ENCODE data around the gene KCNK16. TPM values are rescaled to one million over a fixed set of nuclear protein-coding genes. Genes with fewer than 3 reads are reported as not detected.

KCNK16 gene
- total RNA-seq, 1 experiment from 2014 or later = not detected

DNA sequence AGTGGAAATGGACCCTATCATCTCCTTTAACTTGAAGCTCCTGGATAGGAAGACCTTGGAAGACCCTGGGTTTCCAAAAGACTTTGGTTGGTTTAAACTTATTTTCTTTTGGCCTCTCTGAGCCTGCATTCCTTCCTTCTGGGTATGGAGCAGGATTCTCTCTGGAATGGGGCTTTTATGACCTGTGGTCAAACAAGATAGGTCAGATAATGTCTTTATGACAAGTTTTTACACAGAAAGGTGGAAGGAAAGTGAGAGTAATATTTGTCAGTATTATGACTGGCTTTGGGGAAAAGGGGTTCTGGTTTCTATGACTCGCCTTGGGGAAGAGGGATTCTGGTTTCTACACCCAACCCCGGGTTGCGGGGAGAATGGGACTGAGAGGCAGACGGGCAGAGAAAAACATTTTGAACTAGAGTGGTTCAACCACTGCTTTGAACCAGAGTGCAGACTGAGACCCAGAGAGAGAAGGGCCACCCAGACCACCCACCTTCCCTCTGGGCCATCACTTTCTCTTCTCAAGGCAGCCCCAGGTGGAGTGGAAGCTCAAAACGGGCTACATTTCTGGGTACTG, 55.6 kb downstream of the KCNK16 start:
- DNase-seq = peak in 1 of 2 experiments; percentile 46
- no peaks in the 10 kb centered on the region for H3K79me2 ChIP-seq (ENCODE audit: low read depth)
- BruUV-seq (replicated peaks) = no TSS peak
- no peak overlapping the region for H3K27ac ChIP-seq
- H3F3A ChIP-seq (ENCODE audit: insufficient read depth, low read depth) = peaks cover 23% of the 10 kb centered on the region; the same call in 1 of the 2 replicates
- peak overlapping the region; percentile 12; the same call in 1 of the 2 replicates for H3K4me2 ChIP-seq
- no peak overlapping the region for H3K4me3 ChIP-seq
- intact Hi-C loops (cut with micrococcal nuclease; ENCODE audit: unreplicated experiment) = loop anchor here (5.0 kb wide), 1 partner anchor 40 kb away; the partner anchor contains the start of gene KCNK5
- H3K4me1 ChIP-seq (replicated peaks; ENCODE audit: insufficient read depth) = peaks cover 59% of the 10 kb centered on the region
- no peaks in the 10 kb centered on the region for H3K9me3 ChIP-seq (ENCODE audit: insufficient read depth, low read depth)
- POLR2A ChIA-PET (ENCODE audit: unreplicated experiment) = no interaction called here
- TF ChIP-seq CTCF (conservative IDR thresholded peaks at IDR 0.05) = no peak
- TF ChIP-seq EZH2 (IDR thresholded peaks at IDR 0.05; ENCODE audit: low read depth) = no peak
- H2AFZ ChIP-seq = no peak overlapping the region
- CTCF ChIA-PET = no interaction called here
- H4K20me1 ChIP-seq (ENCODE audit: insufficient read depth) = no peaks in the 10 kb centered on the region
- H3K36me3 ChIP-seq (ENCODE audit: low read depth) = no peaks in the 10 kb centered on the region
- no peaks in the 10 kb centered on the region for H3K27me3 ChIP-seq (ENCODE audit: insufficient read depth, low read depth)
- H3K9me2 ChIP-seq (ENCODE audit: insufficient read depth) = no peaks in the 10 kb centered on the region

- Histone ChIP-seq H3K4me1 (replicated peaks; ENCODE audit: insufficient read depth) (peaks cover 59% of the 10 kb centered on the region), H3K4me2 (peak overlapping the region; percentile 12; the same call in 1 of the 2 replicates), H3K27ac (no peak overlapping the region), H2AFZ (no peak overlapping the region), H3K79me2 (ENCODE audit: low read depth) (no peaks in the 10 kb centered on the region), H3F3A (ENCODE audit: insufficient read depth, low read depth) (peaks cover 23% of the 10 kb centered on the region; the same call in 1 of the 2 replicates), H3K9me3 (ENCODE audit: insufficient read depth, low read depth) (no peaks in the 10 kb centered on the region), H3K27me3 (ENCODE audit: insufficient read depth, low read depth) (no peaks in the 10 kb centered on the region), H4K20me1 (ENCODE audit: insufficient read depth) (no peaks in the 10 kb centered on the region), H3K36me3 (ENCODE audit: low read depth) (no peaks in the 10 kb centered on the region), H3K9me2 (ENCODE audit: insufficient read depth) (no peaks in the 10 kb centered on the region), H3K4me3 (no peak overlapping the region)
- CTCF ChIA-PET = no interaction called here
- BruUV-seq (replicated peaks) = no TSS peak
- intact Hi-C loops (cut with micrococcal nuclease; ENCODE audit: unreplicated experiment) = loop anchor here (5.0 kb wide), 1 partner anchor 39 kb away; the partner anchor contains the start of gene KCNK5
- TF ChIP-seq EZH2 (IDR thresholded peaks at IDR 0.05; ENCODE audit: low read depth) (no peak), CTCF (conservative IDR thresholded peaks at IDR 0.05) (no peak)
- no peak for DNase-seq
- POLR2A ChIA-PET (ENCODE audit: unreplicated experiment) = no interaction called here
Measured at GRCh38 chr6:39266375-39266774, 56.1 kb downstream of the KCNK16 start.

Other genes starting within 250 kb of the KCNK16 start
- 12.2 and 12.6 TPM in 2 replicates for gene SAYSD1, start 207.5 kb downstream of the KCNK16 start, total RNA-seq (2021)
- gene KCNK5, start 93.2 kb downstream of the KCNK16 start, total RNA-seq (2021) = 11.9 and 14.3 TPM in 2 replicates
- gene KCNK17, start 8.3 kb downstream of the KCNK16 start, total RNA-seq (2021) = not detected in 2 replicates

All from PC-9 (cell line).